NCI-H345 (cell line): ENCODE results near the gene GLIPR2.
"Not testable (repeated sequence)": the region's sequence is repeated elsewhere in the genome, so short reads cannot be mapped to it uniquely, and the experiment has no call there.

Experiments
- DNase-seq: peaks from one replicate; lab custom pipeline; 2025; lab: John Stamatoyannopoulos, UW

Gene GLIPR2

DNA sequence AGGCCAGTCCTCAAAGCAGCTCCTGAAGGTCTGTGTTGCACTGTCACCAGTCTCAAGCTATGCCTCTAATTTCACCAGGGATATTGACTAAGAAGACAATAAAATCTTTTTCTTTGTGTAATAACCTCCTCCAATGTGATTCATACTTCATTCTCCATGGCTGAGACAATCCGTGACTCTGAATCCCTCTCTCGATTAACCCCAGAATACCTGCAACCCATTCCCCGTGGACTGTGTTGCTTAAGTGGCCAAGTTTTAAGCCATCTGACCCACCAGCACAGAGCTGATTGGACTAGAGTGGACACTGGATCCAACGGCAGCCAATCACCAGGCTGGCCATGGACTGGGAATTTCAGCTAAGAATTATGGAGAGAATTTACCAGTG lies 27.2 kb downstream of the GLIPR2 start:
- no peak for DNase-seq

- DNase-seq: no peak
Measured at GRCh38 chr9:36164372-36164771, 27.8 kb downstream of the GLIPR2 start.

GRCh38 chr9:36164989-36165388 lies 28.5 kb downstream of the GLIPR2 start:
- DNase-seq: no peak

DNA sequence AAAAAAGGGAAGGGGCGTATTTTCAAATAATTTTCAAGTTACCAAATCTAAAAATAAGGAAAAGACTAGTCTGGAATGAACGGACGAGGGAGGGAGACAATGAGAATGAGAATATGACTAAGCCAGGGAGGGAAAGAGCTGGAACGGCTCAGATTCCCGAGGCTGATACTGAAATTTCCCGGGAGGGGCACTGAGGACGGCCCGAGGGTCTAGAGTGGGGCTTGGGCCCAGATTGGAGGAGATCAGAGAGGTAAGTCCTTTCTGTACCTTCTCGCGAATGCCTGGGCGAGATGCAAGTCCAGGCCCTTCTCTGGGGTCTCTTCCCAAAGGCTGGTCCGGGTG lies 29.3 kb downstream of the GLIPR2 start:
- no peak for DNase-seq

- DNase-seq: peak; percentile 57
Measured at GRCh38 chr9:36166168-36166927, 29.8 kb downstream of the GLIPR2 start.

DNA sequence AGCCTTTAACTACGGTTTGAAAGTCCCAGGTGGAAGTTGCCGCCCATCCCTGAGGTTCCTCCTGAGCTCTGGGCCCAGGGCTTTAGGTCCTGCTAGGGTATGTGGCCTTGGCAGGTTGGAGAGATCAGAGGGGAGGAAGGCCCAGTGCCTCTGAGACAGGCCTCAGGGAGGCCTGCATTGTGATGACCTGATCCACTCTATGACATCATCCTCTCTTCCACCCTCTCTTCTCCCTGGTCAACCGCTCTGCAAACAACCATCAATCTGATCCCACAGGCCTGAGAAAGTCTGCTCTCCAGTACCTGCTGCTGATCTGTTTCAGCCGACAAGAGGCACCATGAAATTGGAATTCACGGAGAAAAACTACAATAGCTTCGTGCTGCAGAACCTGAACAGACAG lies 32.6 kb downstream of the GLIPR2 start, which contains the start of gene CCIN:
CCIN (plus strand) TSS at position 223 of the 400 bp plus-strand sequence; CDS start at position 338, 115 bp downstream.
- DNase-seq: no peak

- no peak for DNase-seq
Measured at GRCh38 chr9:36169708-36170107, 33.2 kb downstream of the GLIPR2 start.

DNA sequence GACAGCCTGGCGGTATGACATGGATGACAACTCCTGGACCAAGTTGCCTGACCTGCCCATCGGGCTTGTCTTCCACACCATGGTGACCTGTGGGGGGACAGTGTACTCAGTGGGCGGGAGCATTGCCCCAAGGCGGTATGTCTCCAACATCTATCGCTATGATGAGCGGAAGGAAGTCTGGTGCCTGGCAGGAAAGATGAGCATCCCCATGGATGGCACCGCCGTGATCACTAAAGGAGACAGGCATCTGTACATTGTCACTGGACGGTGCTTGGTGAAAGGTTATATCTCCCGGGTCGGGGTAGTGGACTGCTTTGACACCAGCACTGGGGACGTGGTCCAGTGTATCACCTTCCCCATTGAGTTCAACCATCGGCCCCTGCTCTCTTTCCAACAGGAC lies 34.0 kb downstream of the GLIPR2 start:
- DNase-seq: no peak

- no peak for DNase-seq
Measured at GRCh38 chr9:36173861-36174260, 37.3 kb downstream of the GLIPR2 start.

DNA sequence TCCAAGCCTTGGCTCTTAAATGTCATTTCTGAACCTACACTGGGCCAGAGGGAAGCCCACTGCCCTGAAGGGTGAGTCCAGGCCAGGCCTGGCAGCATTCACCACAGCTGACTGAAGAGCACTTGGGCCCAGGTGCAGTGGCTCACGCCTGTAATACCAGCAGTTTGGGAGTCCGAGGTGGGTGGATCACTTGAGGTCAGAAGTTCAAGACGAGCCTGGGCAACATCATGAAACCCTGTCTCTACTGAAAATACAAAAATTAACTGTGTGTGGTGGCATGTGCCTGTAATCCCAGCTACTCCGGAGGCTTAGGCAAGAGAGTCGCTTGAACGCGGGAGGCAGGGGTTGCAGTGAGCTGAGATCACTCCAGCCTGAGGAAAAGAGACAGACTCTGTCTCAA lies 37.7 kb downstream of the GLIPR2 start:
- no peak for DNase-seq

GRCh38 chr9:36174731-36175130 lies 38.2 kb downstream of the GLIPR2 start:
- no peak for DNase-seq

- DNase-seq: not testable (repeated sequence)
Measured at GRCh38 chr9:36175209-36175608, 38.7 kb downstream of the GLIPR2 start.

- DNase-seq: not testable (repeated sequence)
Measured at GRCh38 chr9:36176496-36176895, 40.0 kb downstream of the GLIPR2 start.

DNA sequence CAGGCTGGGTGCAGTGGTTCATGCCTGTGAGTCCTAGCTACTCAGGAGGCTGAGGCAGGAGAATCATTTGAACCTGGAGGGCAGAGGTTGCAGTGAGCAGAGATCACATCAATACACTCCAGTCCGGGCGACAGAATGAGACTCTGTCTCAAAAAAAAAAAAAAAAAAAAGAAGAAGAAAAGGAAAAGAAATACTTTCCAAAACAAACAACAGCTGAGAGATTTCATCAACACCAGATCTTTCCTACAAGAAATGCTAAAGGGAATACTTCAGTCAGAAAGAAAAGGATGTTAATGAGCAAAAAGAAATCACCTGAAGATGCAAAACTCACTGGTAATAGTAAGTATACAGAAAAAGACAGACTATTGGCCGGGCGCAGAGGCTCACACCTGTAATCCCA lies 41.0 kb downstream of the GLIPR2 start:
- no peak for DNase-seq

DNA sequence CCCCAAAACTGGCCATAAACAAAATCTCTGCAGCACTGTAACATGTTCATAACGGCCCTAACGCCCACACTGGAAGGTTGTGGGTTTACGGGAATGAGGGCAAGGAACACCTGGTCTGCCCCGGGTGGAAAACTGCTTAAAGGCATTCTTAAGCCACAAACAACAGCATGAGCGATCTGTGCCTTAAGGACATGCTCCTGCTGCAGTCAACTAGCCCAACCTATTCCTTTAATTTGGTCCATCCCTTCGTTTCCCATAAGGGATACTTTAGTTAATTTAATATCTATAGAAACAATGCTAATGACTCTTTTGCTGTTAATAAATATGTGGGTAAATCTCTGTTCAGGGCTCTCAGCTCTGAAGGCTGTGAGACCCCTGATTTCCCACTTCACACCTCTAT lies 43.7 kb downstream of the GLIPR2 start:
- DNase-seq: not testable (repeated sequence)

DNA sequence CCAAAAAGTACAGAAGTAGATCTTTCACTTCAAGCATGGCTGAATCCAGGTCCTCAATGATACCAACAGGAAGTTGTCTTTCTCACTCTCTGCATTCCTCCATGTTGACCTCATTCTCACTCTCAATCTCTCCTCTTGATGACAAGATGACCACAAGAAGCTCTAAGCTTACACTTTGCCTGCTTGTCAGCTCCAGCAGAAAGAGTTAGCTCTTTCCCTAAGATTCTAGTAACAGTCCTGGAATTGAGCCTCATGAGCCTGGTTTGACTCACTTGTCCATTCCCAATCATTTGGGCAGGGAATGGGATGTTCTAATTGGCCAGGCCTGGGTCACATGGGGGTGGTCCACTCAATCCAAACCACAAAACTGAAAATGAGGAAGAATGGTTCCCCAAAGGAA lies 50.9 kb downstream of the GLIPR2 start:
- DNase-seq: no peak

- DNase-seq: no peak
Measured at GRCh38 chr9:36188212-36188611, 51.7 kb downstream of the GLIPR2 start.

DNA sequence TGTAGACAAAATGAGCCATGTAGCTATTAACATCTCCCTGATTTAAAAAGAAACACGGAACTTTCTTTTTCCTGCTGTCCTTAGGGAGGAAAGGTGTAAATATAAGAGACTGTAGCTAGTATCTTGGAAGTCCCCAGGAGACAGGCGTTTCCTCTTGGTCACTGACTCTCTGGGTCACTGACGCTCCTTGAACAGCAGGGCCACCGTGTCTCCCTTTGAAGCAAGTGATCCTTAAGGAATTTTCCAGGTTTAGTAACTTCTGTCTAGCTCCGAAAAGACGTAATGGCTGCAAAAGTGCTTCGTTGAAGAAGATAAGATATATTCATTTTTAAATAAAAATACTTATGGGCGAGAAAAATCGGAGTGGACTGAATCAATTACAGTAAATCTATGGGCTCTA lies 53.4 kb downstream of the GLIPR2 start:
- no peak for DNase-seq

GRCh38 chr9:36190388-36191289 lies 54.1 kb downstream of the GLIPR2 start, which contains the start of gene CLTA:
TSS of gene CLTA (plus strand) at chr9:36190921. CDS start at chr9:36191057, 136 bp downstream.
- peak; percentile 99 for DNase-seq

- peak; percentile 29 for DNase-seq
Measured at GRCh38 chr9:36191290-36191645, 54.7 kb downstream of the GLIPR2 start.

DNA sequence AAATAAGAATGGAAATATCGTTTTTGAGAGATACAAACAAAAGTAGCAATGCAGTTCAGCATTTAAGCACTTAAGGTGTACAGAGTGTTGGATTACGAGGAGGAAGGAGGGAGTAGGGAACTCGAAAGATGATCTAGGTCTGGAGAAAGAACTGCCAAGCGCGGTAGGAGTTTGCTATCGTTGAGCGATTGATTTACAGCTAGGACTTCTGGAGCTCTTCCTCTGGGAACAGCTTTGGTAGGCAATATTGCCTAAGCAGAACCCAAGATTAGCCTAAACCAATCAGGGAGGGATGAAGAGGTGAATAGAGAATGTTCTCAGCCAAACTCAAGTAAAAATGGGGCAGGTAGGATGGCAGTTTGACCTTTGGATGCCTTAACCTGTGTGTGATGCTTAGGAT lies 55.2 kb downstream of the GLIPR2 start:
- no peak for DNase-seq

GRCh38 chr9:36192196-36192595 lies 55.7 kb downstream of the GLIPR2 start:
- DNase-seq: no peak

DNA sequence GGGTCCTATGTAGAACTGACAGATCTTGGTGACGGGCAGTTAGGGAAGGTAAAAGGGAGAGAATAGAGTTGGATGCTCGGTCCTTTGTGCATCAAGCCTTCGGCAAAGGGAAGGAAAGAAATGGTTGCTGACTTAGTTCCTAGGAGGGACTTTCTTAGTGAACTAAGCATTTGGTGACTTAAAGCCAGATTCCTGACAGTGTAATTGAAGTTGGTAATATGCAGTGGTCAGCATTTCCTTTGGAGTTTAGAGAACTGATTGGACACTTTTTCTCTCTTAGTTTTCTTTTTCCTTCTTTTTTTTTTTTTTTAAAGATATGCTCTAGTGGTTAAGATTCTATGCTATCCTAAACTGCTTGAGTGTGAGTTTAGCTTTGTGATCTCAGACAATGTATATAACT lies 56.5 kb downstream of the GLIPR2 start:
- DNase-seq: no peak
